OCI-LY3 (cell line): ENCODE results near the gene AP3S2.
A peak's percentile ranks its signal among the peaks of the same experiment; 100 is the strongest.
"Not testable (repeated sequence)": the region's sequence is repeated elsewhere in the genome, so short reads cannot be mapped to it uniquely, and the experiment has no call there.

Source experiments
- H2AFZ ChIP-seq: fragments of 200-600, 300-600 bp; shearing (Covaris generic); 2 replicates; pipeline ENCODE4 v1.6.0; 2014; ENCODE audit warnings: antibody characterized with exemption, low read depth, low read length
- H3K27ac ChIP-seq: fragments of 200-600, 300-600 bp; sonication (generic); 2 replicates; pipeline ENCODE4 v1.5.1; 2014; ENCODE audit warnings: mild to moderate bottlenecking, low read length, moderate library complexity, mixed read lengths
- H3K27me3 ChIP-seq: fragments of 200-600, 300-600 bp; sonication (generic); 2 replicates; pipeline ENCODE4 v1.6.1; 2014; ENCODE audit warnings: low read depth, low read length, mixed read lengths
- H3K36me3 ChIP-seq: fragments of 200-600, 300-600 bp; sonication (generic); replicated peaks from 2 replicates; pipeline ENCODE3; 2014; ENCODE audit warnings: low read depth, low read length, mixed read lengths
- H3K4me1 ChIP-seq: fragments of 300-600, 200-600 bp; sonication (generic); 2 replicates; pipeline ENCODE4 v1.6.1; 2014; ENCODE audit warnings: low read length, mixed read lengths
- H3K4me2 ChIP-seq: fragments of 200-600, 300-600 bp; sonication (generic); 2 replicates; pipeline ENCODE4 v1.6.1; 2014; ENCODE audit warnings: low read length, mixed read lengths
- H3K4me3 ChIP-seq: fragments of 300-600, 200-600 bp; sonication (generic); 2 replicates; pipeline ENCODE4 v1.5.1; 2014; ENCODE audit warnings: antibody characterized with exemption, mild to moderate bottlenecking, low read length, moderate library complexity
- H3K79me2 ChIP-seq: fragments of 300-600, 200-600 bp; shearing (Covaris generic); 2 replicates; pipeline ENCODE4 v1.6.1; 2014; ENCODE audit warnings: mild to moderate bottlenecking, low read length, mixed read lengths
- H3K9ac ChIP-seq: fragments of 300-600, 200-600 bp; shearing (Covaris generic); 2 replicates; pipeline ENCODE4 v1.6.0; 2014; ENCODE audit warnings: mild to moderate bottlenecking, low read length, moderate library complexity
- H3K9me3 ChIP-seq: fragments of 200-600, 300-600 bp; shearing (Covaris generic); 2 replicates; pipeline ENCODE4 v1.6.1; 2014; ENCODE audit warnings: low read length, mixed read lengths; ENCODE audit not compliant: insufficient read depth
- H4K20me1 ChIP-seq: fragments of 200-600, 300-600 bp; sonication (generic); 2 replicates; pipeline ENCODE4 v1.6.1; 2016; ENCODE audit warnings: low read length, mixed read lengths; ENCODE audit not compliant: insufficient read depth
- EZH2phosphoT487 ChIP-seq: fragments of 200-600 bp; shearing (Covaris generic); IDR thresholded peaks from 2 replicates; pipeline ENCODE4 v1.6.1; 2018; ENCODE audit warnings: antibody characterized with exemption, mixed run types, low read depth
- TF ChIP-seq, protein P1 (sequence below): fragments of 200-600, 300-600 bp; sonication (generic); IDR thresholded peaks from 2 replicates; pipeline ENCODE4 v1.5.1; 2014; ENCODE audit warnings: antibody characterized with exemption, low read length, low read depth

Gene AP3S2

DNA sequence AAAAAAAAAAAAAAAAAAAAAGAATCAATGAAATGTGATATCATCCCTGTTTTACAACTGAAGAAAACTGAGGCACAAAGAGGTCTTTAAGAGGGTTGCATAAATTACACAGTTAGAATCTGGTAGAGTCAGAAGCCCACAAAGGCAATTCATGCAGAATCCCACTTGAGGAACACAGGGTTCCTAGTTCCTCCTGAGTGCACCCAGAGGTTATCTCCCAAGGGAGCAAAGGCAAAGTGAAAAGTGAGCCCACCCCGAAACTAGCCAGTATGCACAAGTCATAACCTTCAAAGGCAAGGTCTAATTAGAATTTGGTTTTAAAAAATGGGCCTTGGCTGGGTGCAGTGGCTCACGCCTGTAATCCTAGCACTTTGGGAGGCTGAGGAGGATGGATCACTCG is 37.8 kb downstream of the AP3S2 start:
- H3K36me3 ChIP-seq: peaks cover 31% of the 10 kb centered on the region
- H3K9ac ChIP-seq: no peak overlapping the region
- H4K20me1 ChIP-seq: no peaks in the 10 kb centered on the region
- no peaks in the 10 kb centered on the region for H3K9me3 ChIP-seq
- H3K27ac ChIP-seq: no peak overlapping the region
- no peaks in the 10 kb centered on the region for H3K79me2 ChIP-seq
- TF ChIP-seq, protein P1, sequence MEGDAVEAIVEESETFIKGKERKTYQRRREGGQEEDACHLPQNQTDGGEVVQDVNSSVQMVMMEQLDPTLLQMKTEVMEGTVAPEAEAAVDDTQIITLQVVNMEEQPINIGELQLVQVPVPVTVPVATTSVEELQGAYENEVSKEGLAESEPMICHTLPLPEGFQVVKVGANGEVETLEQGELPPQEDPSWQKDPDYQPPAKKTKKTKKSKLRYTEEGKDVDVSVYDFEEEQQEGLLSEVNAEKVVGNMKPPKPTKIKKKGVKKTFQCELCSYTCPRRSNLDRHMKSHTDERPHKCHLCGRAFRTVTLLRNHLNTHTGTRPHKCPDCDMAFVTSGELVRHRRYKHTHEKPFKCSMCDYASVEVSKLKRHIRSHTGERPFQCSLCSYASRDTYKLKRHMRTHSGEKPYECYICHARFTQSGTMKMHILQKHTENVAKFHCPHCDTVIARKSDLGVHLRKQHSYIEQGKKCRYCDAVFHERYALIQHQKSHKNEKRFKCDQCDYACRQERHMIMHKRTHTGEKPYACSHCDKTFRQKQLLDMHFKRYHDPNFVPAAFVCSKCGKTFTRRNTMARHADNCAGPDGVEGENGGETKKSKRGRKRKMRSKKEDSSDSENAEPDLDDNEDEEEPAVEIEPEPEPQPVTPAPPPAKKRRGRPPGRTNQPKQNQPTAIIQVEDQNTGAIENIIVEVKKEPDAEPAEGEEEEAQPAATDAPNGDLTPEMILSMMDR: no peak
- TF ChIP-seq EZH2phosphoT487: no peak
- no peak overlapping the region for H3K4me3 ChIP-seq
- no peaks in the 10 kb centered on the region for H3K27me3 ChIP-seq
- no peak overlapping the region for H3K4me2 ChIP-seq
- H2AFZ ChIP-seq: no peak overlapping the region
- peaks cover 39% of the 10 kb centered on the region for H3K4me1 ChIP-seq

DNA sequence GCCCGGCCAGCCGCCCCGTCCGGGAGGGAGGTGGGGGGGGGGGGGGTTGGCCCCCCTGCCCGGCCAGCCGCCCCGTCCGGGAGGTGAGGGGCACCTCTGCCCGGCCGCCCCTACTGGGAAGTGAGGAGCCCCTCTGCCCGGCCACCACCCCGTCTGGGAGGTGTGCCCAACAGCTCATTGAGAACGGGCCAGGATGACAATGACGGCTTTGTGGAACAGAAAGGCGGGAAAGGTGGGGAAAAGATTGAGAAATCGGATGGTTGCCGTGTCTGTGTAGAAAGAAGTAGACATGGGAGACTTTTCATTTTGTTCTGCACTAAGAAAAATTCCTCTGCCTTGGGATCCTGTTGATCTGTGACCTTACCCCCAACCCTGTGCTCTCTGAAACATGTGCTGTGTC is 38.9 kb downstream of the AP3S2 start:
- H3K27ac ChIP-seq, H3K27me3 ChIP-seq, H3K9me3 ChIP-seq, H4K20me1 ChIP-seq, H2AFZ ChIP-seq, H3K9ac ChIP-seq, H3K79me2 ChIP-seq, H3K4me2 ChIP-seq, H3K4me3 ChIP-seq: not testable (repeated sequence)
- Histone ChIP-seq H3K4me1 (peaks cover 39% of the 10 kb centered on the region), H3K36me3 (peaks cover 25% of the 10 kb centered on the region)

DNA sequence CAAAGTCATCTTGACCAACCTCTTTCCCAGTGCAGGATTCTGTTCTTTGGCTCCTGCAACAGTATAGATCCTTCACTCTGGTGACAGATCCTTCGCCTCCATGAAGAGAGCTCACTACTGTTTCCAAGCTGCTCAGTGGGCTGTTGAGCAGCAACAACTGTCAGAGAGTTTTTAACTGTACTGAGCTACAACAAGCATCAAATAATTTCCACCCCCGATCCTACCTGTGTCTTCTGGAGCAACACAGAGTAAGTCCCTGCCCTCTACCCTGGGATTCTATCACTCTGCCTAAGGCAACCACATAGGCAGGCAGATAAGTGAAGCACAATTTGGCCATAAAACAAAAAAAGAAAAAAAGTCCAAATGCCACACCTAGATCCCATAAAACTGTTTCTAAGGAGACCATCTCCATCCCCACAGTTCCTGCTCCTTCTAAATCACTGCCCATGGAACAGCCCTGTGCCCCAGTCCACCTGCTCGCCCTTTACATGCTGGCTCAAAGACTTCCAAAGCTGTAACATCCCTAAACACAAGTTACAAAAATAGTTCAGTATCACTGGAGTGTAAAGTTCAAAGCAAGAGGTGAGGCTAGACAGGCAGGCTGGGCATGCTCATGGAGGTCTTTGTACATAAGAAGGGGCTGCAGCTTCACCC is 41.3 kb downstream of the AP3S2 start:
- Histone ChIP-seq H3K27ac (peak overlapping the region; percentile 99), H3K79me2 (no peaks in the 10 kb centered on the region), H4K20me1 (no peaks in the 10 kb centered on the region), H3K4me2 (peak overlapping the region; percentile 84), H3K4me3 (peak overlapping the region; percentile 52; the same call in 1 of the 2 replicates), H3K4me1 (peaks cover 61% of the 10 kb centered on the region), H3K9me3 (no peaks in the 10 kb centered on the region), H3K27me3 (no peaks in the 10 kb centered on the region), H3K9ac (peak overlapping the region; percentile 84), H2AFZ (no peak overlapping the region), H3K36me3 (peaks cover 21% of the 10 kb centered on the region)
- TF ChIP-seq EZH2phosphoT487: no peak
- TF ChIP-seq, protein P1: no peak

DNA sequence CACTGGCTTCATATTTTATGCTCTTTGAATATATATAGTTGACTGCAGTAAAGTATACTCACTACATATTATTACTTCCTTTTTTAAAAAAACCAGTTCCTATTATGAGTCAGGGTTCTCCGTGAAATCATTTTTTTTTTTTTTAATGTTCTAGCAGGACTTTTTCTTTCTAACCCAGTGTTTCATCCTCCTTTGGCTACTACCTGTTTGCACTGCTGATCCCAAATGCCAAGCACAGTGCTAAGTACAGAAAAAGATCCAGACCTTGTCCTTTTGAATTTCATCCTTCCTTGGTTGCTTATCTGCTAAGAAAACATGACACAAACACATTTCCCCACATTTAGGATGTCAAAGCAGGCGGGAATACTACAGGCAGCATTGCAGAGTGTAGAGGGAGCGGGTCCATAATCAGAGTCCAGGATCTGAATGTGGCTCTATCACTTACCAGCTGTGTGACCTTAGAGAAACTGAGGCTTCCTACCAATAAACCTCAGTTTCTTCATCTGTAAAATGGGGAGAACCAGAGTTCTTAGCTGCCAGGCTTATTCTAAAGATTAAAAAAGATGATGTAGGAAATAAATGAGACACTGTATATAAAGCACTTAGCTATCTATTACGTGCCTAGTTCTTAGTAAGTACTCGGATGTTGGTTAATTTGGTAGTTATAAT is 42.0 kb downstream of the AP3S2 start:
- Histone ChIP-seq H3K4me2 (peak overlapping the region; percentile 84), H3K27me3 (no peaks in the 10 kb centered on the region), H3K9me3 (no peaks in the 10 kb centered on the region), H3K9ac (peak overlapping the region; percentile 84), H4K20me1 (no peaks in the 10 kb centered on the region), H3K36me3 (peaks cover 18% of the 10 kb centered on the region), H3K4me1 (peaks cover 68% of the 10 kb centered on the region), H2AFZ (no peak overlapping the region), H3K27ac (peak overlapping the region; percentile 99), H3K4me3 (peak overlapping the region; percentile 52), H3K79me2 (peaks cover 3% of the 10 kb centered on the region; the same call in 1 of the 2 replicates)
- TF ChIP-seq EZH2phosphoT487: no peak
- TF ChIP-seq, protein P1: no peak
